ENCODE data around the gene METTL23.

GRCh38 chr17:76727745-76728456 is 1.3 kb downstream of the METTL23 start:
- TF ChIP-seq, protein P1, sequence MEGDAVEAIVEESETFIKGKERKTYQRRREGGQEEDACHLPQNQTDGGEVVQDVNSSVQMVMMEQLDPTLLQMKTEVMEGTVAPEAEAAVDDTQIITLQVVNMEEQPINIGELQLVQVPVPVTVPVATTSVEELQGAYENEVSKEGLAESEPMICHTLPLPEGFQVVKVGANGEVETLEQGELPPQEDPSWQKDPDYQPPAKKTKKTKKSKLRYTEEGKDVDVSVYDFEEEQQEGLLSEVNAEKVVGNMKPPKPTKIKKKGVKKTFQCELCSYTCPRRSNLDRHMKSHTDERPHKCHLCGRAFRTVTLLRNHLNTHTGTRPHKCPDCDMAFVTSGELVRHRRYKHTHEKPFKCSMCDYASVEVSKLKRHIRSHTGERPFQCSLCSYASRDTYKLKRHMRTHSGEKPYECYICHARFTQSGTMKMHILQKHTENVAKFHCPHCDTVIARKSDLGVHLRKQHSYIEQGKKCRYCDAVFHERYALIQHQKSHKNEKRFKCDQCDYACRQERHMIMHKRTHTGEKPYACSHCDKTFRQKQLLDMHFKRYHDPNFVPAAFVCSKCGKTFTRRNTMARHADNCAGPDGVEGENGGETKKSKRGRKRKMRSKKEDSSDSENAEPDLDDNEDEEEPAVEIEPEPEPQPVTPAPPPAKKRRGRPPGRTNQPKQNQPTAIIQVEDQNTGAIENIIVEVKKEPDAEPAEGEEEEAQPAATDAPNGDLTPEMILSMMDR (conservative IDR thresholded peaks at IDR 0.05; ENCODE audit: low read length), result no peak
- no peak for TF ChIP-seq EZH2phosphoT487 (IDR thresholded peaks at IDR 0.05; ENCODE audit: borderline replicate concordance)
